ENCODE data around the gene PIK3R6.

PIK3R6 gene

GRCh38 chr17:8782176-8782575 lies 85.3 kb downstream of the PIK3R6 start:
- H3F3A ChIP-seq (ENCODE audit: low read depth) = no peaks in the 10 kb centered on the region
- H3K9ac ChIP-seq (ENCODE audit: low read depth, low read length, poor library complexity, severe bottlenecking) = no peak overlapping the region
- no peak overlapping the region for H2AFZ ChIP-seq (ENCODE audit: low read length)
- no peaks in the 10 kb centered on the region for H3K79me2 ChIP-seq (ENCODE audit: insufficient read depth, low read length)
- H3K4me1 ChIP-seq (ENCODE audit: insufficient read depth, low read length, poor library complexity, severe bottlenecking) = no peaks in the 10 kb centered on the region
- no peak for TF ChIP-seq EZH2phosphoT487 (IDR thresholded peaks at IDR 0.05; ENCODE audit: borderline replicate concordance)
- TF ChIP-seq, protein P1, sequence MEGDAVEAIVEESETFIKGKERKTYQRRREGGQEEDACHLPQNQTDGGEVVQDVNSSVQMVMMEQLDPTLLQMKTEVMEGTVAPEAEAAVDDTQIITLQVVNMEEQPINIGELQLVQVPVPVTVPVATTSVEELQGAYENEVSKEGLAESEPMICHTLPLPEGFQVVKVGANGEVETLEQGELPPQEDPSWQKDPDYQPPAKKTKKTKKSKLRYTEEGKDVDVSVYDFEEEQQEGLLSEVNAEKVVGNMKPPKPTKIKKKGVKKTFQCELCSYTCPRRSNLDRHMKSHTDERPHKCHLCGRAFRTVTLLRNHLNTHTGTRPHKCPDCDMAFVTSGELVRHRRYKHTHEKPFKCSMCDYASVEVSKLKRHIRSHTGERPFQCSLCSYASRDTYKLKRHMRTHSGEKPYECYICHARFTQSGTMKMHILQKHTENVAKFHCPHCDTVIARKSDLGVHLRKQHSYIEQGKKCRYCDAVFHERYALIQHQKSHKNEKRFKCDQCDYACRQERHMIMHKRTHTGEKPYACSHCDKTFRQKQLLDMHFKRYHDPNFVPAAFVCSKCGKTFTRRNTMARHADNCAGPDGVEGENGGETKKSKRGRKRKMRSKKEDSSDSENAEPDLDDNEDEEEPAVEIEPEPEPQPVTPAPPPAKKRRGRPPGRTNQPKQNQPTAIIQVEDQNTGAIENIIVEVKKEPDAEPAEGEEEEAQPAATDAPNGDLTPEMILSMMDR (conservative IDR thresholded peaks at IDR 0.05; ENCODE audit: low read length) = no peak
- no peaks in the 10 kb centered on the region for H3K27me3 ChIP-seq (ENCODE audit: insufficient read depth, low read length, poor library complexity, severe bottlenecking)
- H3K9me2 ChIP-seq (replicated peaks; ENCODE audit: low read depth, low read length) = no peaks in the 10 kb centered on the region
- H3K9me3 ChIP-seq (ENCODE audit: insufficient read depth, low read depth, low read length) = no peaks in the 10 kb centered on the region
- H4K20me1 ChIP-seq (ENCODE audit: insufficient read depth, low read length, poor library complexity, severe bottlenecking) = no peaks in the 10 kb centered on the region
- no peak overlapping the region for H3K4me3 ChIP-seq (ENCODE audit: low read length, poor library complexity, severe bottlenecking)
- no peak overlapping the region for H3K4me2 ChIP-seq (ENCODE audit: low read depth, low read length, poor library complexity, severe bottlenecking)
- H3K36me3 ChIP-seq (ENCODE audit: insufficient read depth, low read length) = no peaks in the 10 kb centered on the region

DNA sequence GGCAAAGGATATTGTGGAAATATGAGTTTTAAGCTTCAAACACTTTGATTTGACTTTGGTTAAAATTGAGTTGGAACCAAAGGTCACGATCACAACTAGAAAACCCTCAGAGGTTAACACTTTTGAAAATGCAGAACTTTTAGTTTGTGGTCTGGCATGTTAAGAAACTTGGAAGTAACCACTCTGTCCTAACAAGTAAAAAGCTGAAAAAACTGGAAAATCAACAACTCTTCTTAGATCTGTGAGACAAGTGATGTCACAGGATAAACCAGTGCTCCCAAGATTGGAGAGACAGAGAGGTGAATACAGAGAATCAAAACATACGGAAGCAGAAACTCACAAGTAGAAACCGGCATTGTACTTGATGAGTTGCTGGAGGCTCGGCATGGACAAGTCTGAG lies 85.7 kb downstream of the PIK3R6 start:
- Histone ChIP-seq H3K9me2 (replicated peaks; ENCODE audit: low read depth, low read length) (no peaks in the 10 kb centered on the region), H3K4me3 (ENCODE audit: low read length, poor library complexity, severe bottlenecking) (no peak overlapping the region), H3K27me3 (ENCODE audit: insufficient read depth, low read length, poor library complexity, severe bottlenecking) (no peaks in the 10 kb centered on the region), H3K9ac (ENCODE audit: low read depth, low read length, poor library complexity, severe bottlenecking) (no peak overlapping the region), H3K36me3 (ENCODE audit: insufficient read depth, low read length) (no peaks in the 10 kb centered on the region), H3K79me2 (ENCODE audit: insufficient read depth, low read length) (no peaks in the 10 kb centered on the region), H4K20me1 (ENCODE audit: insufficient read depth, low read length, poor library complexity, severe bottlenecking) (no peaks in the 10 kb centered on the region), H3F3A (ENCODE audit: low read depth) (no peaks in the 10 kb centered on the region), H3K9me3 (ENCODE audit: insufficient read depth, low read depth, low read length) (no peaks in the 10 kb centered on the region), H3K4me1 (ENCODE audit: insufficient read depth, low read length, poor library complexity, severe bottlenecking) (peaks cover 2% of the 10 kb centered on the region), H3K4me2 (ENCODE audit: low read depth, low read length, poor library complexity, severe bottlenecking) (no peak overlapping the region), H2AFZ (ENCODE audit: low read length) (no peak overlapping the region)
- TF ChIP-seq EZH2phosphoT487 (IDR thresholded peaks at IDR 0.05; ENCODE audit: borderline replicate concordance) = no peak
- TF ChIP-seq, protein P1 (conservative IDR thresholded peaks at IDR 0.05; ENCODE audit: low read length) = no peak

DNA sequence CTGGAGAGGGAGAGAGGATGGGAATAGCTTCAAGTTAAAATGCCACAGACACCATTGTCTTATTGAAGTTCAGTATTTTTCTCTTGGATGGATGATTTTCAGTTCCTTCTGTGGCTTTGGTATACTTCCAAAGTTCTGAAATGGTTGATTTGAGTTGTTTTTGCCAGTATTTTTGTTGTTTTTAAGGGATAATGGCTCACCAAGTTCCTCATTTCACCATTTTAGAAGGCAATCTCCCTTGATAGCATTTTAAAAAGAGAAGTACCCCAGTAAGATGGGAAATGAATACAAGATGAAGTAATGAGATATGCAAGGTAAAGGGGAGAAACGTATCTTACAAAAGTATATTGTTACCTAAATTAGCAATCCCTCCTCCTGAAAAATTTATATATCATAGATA lies 90.6 kb downstream of the PIK3R6 start:
- H3K36me3 ChIP-seq (ENCODE audit: insufficient read depth, low read length) = no peaks in the 10 kb centered on the region
- H3K4me3 ChIP-seq (ENCODE audit: low read length, poor library complexity, severe bottlenecking) = no peak overlapping the region
- H3K9ac ChIP-seq (ENCODE audit: low read depth, low read length, poor library complexity, severe bottlenecking) = no peak overlapping the region
- no peaks in the 10 kb centered on the region for H4K20me1 ChIP-seq (ENCODE audit: insufficient read depth, low read length, poor library complexity, severe bottlenecking)
- peaks cover 4% of the 10 kb centered on the region; the same call in 1 of the 2 replicates for H3K9me3 ChIP-seq (ENCODE audit: insufficient read depth, low read depth, low read length)
- H3K9me2 ChIP-seq (replicated peaks; ENCODE audit: low read depth, low read length) = no peaks in the 10 kb centered on the region
- no peak overlapping the region for H3K4me2 ChIP-seq (ENCODE audit: low read depth, low read length, poor library complexity, severe bottlenecking)
- H3K4me1 ChIP-seq (ENCODE audit: insufficient read depth, low read length, poor library complexity, severe bottlenecking) = peaks cover 10% of the 10 kb centered on the region
- no peaks in the 10 kb centered on the region for H3K27me3 ChIP-seq (ENCODE audit: insufficient read depth, low read length, poor library complexity, severe bottlenecking)
- no peak overlapping the region for H2AFZ ChIP-seq (ENCODE audit: low read length)
- no peaks in the 10 kb centered on the region for H3F3A ChIP-seq (ENCODE audit: low read depth)
- TF ChIP-seq, protein P1 (conservative IDR thresholded peaks at IDR 0.05; ENCODE audit: low read length) = no peak
- TF ChIP-seq EZH2phosphoT487 (IDR thresholded peaks at IDR 0.05; ENCODE audit: borderline replicate concordance) = no peak
- H3K79me2 ChIP-seq (ENCODE audit: insufficient read depth, low read length) = no peaks in the 10 kb centered on the region
